ENCODE results near the gene CD2BP2.

DNA sequence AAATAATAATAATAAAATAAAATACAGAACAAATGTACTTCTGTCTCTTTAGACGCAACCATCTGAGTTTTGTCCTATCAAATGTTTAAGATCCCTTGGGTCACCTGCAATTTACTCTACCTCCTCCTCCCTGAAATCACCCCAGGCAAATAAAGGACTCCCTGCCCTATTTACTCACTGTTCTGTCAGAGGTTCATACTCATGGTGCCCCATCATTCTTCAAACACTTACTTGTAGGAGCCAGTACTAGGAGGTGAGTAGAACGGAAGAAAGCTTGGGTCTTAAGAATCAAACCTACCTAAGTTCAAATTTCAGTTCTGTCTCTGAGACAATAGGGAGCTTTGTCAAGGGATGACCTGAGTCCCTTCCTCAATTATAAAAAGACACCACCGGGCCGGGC is 11.4 kb upstream of the CD2BP2 start:
- TF ChIP-seq, protein P1, sequence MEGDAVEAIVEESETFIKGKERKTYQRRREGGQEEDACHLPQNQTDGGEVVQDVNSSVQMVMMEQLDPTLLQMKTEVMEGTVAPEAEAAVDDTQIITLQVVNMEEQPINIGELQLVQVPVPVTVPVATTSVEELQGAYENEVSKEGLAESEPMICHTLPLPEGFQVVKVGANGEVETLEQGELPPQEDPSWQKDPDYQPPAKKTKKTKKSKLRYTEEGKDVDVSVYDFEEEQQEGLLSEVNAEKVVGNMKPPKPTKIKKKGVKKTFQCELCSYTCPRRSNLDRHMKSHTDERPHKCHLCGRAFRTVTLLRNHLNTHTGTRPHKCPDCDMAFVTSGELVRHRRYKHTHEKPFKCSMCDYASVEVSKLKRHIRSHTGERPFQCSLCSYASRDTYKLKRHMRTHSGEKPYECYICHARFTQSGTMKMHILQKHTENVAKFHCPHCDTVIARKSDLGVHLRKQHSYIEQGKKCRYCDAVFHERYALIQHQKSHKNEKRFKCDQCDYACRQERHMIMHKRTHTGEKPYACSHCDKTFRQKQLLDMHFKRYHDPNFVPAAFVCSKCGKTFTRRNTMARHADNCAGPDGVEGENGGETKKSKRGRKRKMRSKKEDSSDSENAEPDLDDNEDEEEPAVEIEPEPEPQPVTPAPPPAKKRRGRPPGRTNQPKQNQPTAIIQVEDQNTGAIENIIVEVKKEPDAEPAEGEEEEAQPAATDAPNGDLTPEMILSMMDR (conservative IDR thresholded peaks at IDR 0.05; ENCODE audit: low read depth, low read length) = no peak
- no peak for TF ChIP-seq EZH2 (IDR thresholded peaks at IDR 0.05; ENCODE audit: borderline replicate concordance, low read depth, low read length, poor library complexity, severe bottlenecking)

Measured in A673 (cell line).